SK-N-SH (cell line): ENCODE data around the gene DNAH6. TPM values are rescaled to one million over a fixed set of nuclear protein-coding genes. Genes with fewer than 3 reads are reported as not detected.

ENCODE experiments used
- CTCF ChIA-PET: fragments of 300-600, 350-600 bp; formaldehyde crosslinking; extraction: SDS; loops from one replicate; lab custom pipeline; 2021; lab: Yijun Ruan, JAX
- POLR2A ChIA-PET: fragments of 350-600 bp; sonication (Branson Sonifier 250); formaldehyde crosslinking; extraction: SDS; loops from one replicate; lab custom pipeline; 2020; ENCODE audit warnings: antibody characterized with exemption, inconsistent platforms; lab: Yijun Ruan, JAX
- DNase-seq: peaks from one replicate; pipeline ENCODE4 v3.0.0; 2012
- H2AFZ ChIP-seq: fragments of 200-600 bp; sonication (generic); 2 replicates; pipeline ENCODE4 v1.8.1; 2016; ENCODE audit warnings: antibody characterized with exemption, mild to moderate bottlenecking, low read depth
- H3F3A ChIP-seq: fragments of 200-600 bp; sonication (generic); replicated peaks from 2 replicates; pipeline ENCODE3; 2016; ENCODE audit warnings: antibody characterized with exemption, mild to moderate bottlenecking; ENCODE audit not compliant: insufficient read depth
- H3K27ac ChIP-seq, 2 experiments: fragments of 200-500 bp in 1 of 2; fragments of 200-600 bp in 1 of 2; sonication (Bioruptor generic) in 1 of 2; sonication (generic), shearing (Covaris generic) in 1 of 2; 2 replicates each; pipeline versions ENCODE4 v1.5.1 to v1.6.1; 2014 to 2016; ENCODE audit warnings: low read depth in 2 of 2, inconsistent platforms in 1 of 2, low read length in 1 of 2, mild to moderate bottlenecking in 1 of 2, mixed read lengths in 1 of 2
- H3K27me3 ChIP-seq: fragments of 200-600 bp; sonication (generic), shearing (Covaris generic); 2 replicates; pipeline ENCODE4 v1.6.1; 2016; ENCODE audit warnings: mixed run types; ENCODE audit not compliant: insufficient read depth
- H3K36me3 ChIP-seq, 2 experiments: fragments of 200-500 bp in 1 of 2; fragments of 200-600 bp in 1 of 2; sonication (Bioruptor generic) in 1 of 2; sonication (generic) in 1 of 2; replicated peaks in 1 of 2; 2 replicates each; pipeline versions ENCODE3 to v1.5.1; 2014 to 2016; ENCODE audit warnings: low read length in 1 of 2, mild to moderate bottlenecking in 1 of 2; ENCODE audit not compliant: insufficient read depth in 2 of 2, control insufficient read depth in 1 of 2
- H3K4me1 ChIP-seq, 2 experiments: fragments of 200-500 bp in 1 of 2; fragments of 200-600 bp in 1 of 2; sonication (Bioruptor generic) in 1 of 2; sonication (generic), shearing (Covaris generic) in 1 of 2; 2 replicates each; pipeline versions ENCODE4 v1.5.1 to v1.6.1; 2014 to 2016; ENCODE audit warnings: low read depth in 1 of 2, low read length in 1 of 2, mixed run types in 1 of 2; ENCODE audit not compliant: insufficient read depth in 2 of 2, control insufficient read depth in 1 of 2
- H3K4me2 ChIP-seq: fragments of 200-600 bp; sonication (generic), shearing (Covaris generic); 2 replicates; pipeline ENCODE4 v1.6.1; 2017; ENCODE audit warnings: mixed run types
- H3K4me3 ChIP-seq, 2 experiments: fragments of 200-500 bp in 1 of 2; fragments of 200-600 bp in 1 of 2; sonication (Bioruptor generic) in 1 of 2; sonication (generic), shearing (Covaris generic) in 1 of 2; 2 replicates each; pipeline versions ENCODE4 v1.5.1 to v1.8.1; 2014 to 2016; ENCODE audit warnings: low read depth in 2 of 2, inconsistent platforms in 1 of 2, low read length in 1 of 2, mild to moderate bottlenecking in 1 of 2, mixed read lengths in 1 of 2, moderate library complexity in 1 of 2
- H3K79me2 ChIP-seq: fragments of 200-600 bp; sonication (generic); 2 replicates; pipeline ENCODE4 v1.8.1; 2017; ENCODE audit warnings: mild to moderate bottlenecking; ENCODE audit not compliant: insufficient read depth
- H3K9ac ChIP-seq: fragments of 200-600 bp; sonication (generic); 2 replicates; pipeline ENCODE4 v1.6.1; 2017; ENCODE audit warnings: mixed run types
- H3K9me2 ChIP-seq: fragments of 200-600 bp; sonication (generic); 2 replicates; pipeline ENCODE4 v1.6.1; 2017; ENCODE audit warnings: mixed run types
- H3K9me3 ChIP-seq: fragments of 200-600 bp; sonication (generic); 2 replicates; pipeline ENCODE4 v1.6.1; 2017; ENCODE audit warnings: mixed run types, mild to moderate bottlenecking, moderate library complexity
- H4K20me1 ChIP-seq: fragments of 200-600 bp; sonication (generic); 2 replicates; pipeline ENCODE4 v1.6.1; 2017; ENCODE audit warnings: mild to moderate bottlenecking, mixed run types; ENCODE audit not compliant: insufficient read depth
- CHD2 ChIP-seq: fragments of 150-350 bp; IDR thresholded peaks from 2 replicates; pipeline ENCODE4 v1.6.1; 2018; ENCODE audit warnings: low read length; ENCODE audit not compliant: partially characterized antibody
- EP300 ChIP-seq, 2 experiments: IDR thresholded peaks; 2 replicates each; pipeline versions ENCODE4 v1.4.0 to v1.6.1; 2012; ENCODE audit warnings: borderline replicate concordance in 1 of 2, low read depth in 1 of 2, low read length in 1 of 2
- EZH2phosphoT487 ChIP-seq: fragments of 200-600 bp; sonication (generic); IDR thresholded peaks from 2 replicates; pipeline ENCODE4 v1.6.1; 2017; ENCODE audit warnings: low read depth, mixed run types, mild to moderate bottlenecking, antibody characterized with exemption, moderate library complexity, borderline replicate concordance
- FOSL2 ChIP-seq: IDR thresholded peaks from 2 replicates; pipeline ENCODE4 v1.4.0; 2012; ENCODE audit warnings: low read depth, mild to moderate bottlenecking, moderate library complexity, borderline replicate concordance
- FOXM1 ChIP-seq: IDR thresholded peaks from 2 replicates; pipeline ENCODE4 v1.4.0; 2012; ENCODE audit warnings: low read depth, mild to moderate bottlenecking
- GATA2 ChIP-seq: sonication (generic); formaldehyde crosslinking; IDR thresholded peaks from 2 replicates; pipeline ENCODE4 v1.5.0; 2020; ENCODE audit warnings: mild to moderate bottlenecking, missing genetic modification reagents
- IRF3 ChIP-seq: fragments of 150-350 bp; IDR thresholded peaks from 2 replicates; pipeline ENCODE4 v1.6.1; 2016; ENCODE audit warnings: mild to moderate bottlenecking, low read depth, low read length
- RAD21 ChIP-seq: IDR thresholded peaks from 2 replicates; pipeline ENCODE4 v1.6.1; 2012; ENCODE audit warnings: mild to moderate bottlenecking, low read length
- RCOR1 ChIP-seq: fragments of 150-350 bp; IDR thresholded peaks from 2 replicates; pipeline ENCODE4 v1.6.1; 2017; ENCODE audit warnings: antibody characterized with exemption, low read length
- SIN3A ChIP-seq: IDR thresholded peaks from 2 replicates; pipeline ENCODE4 v1.6.1; 2012; ENCODE audit warnings: low read depth, mild to moderate bottlenecking, low read length, moderate library complexity, borderline replicate concordance
- SMC3 ChIP-seq: IDR thresholded peaks from 2 replicates; pipeline ENCODE4 v1.6.1; 2012; ENCODE audit warnings: low read depth, low read length, improper control_type of control experiment
- TAF1 ChIP-seq: IDR thresholded peaks from 2 replicates; pipeline ENCODE4 v1.6.1; 2012; ENCODE audit warnings: low read depth, mild to moderate bottlenecking, low read length, moderate library complexity, borderline replicate concordance
- TCF12 ChIP-seq: IDR thresholded peaks from 2 replicates; pipeline ENCODE4 v1.4.0; 2012
- YY1 ChIP-seq: IDR thresholded peaks from 2 replicates; pipeline ENCODE4 v1.4.0; 2012; ENCODE audit warnings: low read depth, mild to moderate bottlenecking
- ZBTB33 ChIP-seq: IDR thresholded peaks from 2 replicates; pipeline ENCODE4 v1.4.0; 2012; ENCODE audit warnings: low read depth, borderline replicate concordance
- WGBS: methylation state at CpG from one replicate; pipeline ENCODE4 v1.1.6; 2017; ENCODE audit warnings: low lambda C conversion rate; 5-methylcytosine and 5-hydroxymethylcytosine counted together
- polyA plus RNA-seq, 3 experiments: library from polyadenylated mRNA; depleted of rRNA; stranded (reverse); fragments of >200 nt; gene quantifications; 2 replicates each; pipeline ENCODE4 v1.2.3, GENCODE V29; 2012
- TF ChIP-seq, protein P1 (sequence below): IDR thresholded peaks from 2 replicates; pipeline ENCODE4 v1.4.0; 2012; ENCODE audit warnings: low read depth, borderline replicate concordance
- TF ChIP-seq, protein P2 (sequence below): IDR thresholded peaks from 2 replicates; pipeline ENCODE4 v1.4.0; 2012; ENCODE audit warnings: low read depth

DNAH6 gene
- polyA plus RNA-seq, 1 of the 3 experiments (the other 2 are of a cell fraction), result 0.03 TPM

- CTCF ChIA-PET, result no interaction called here
- Histone ChIP-seq H3K9ac (no peak overlapping the region), H3F3A (no peaks in the 10 kb centered on the region), H4K20me1 (no peaks in the 10 kb centered on the region), H2AFZ (no peak overlapping the region), H3K36me3 (no peaks in the 10 kb centered on the region), H3K27ac (no peak overlapping the region), H3K79me2 (no peaks in the 10 kb centered on the region), H3K4me2 (no peak overlapping the region), H3K27me3 (no peaks in the 10 kb centered on the region), H3K9me3 (peaks cover 8% of the 10 kb centered on the region; the same call in 1 of the 2 replicates), H3K9me2 (no peaks in the 10 kb centered on the region; the same call in 1 of the 2 replicates), H3K4me1 (no peaks in the 10 kb centered on the region), H3K4me3 (no peak overlapping the region)
- WGBS, result 31% methylated on average over 4 of the region's 4 CpGs
- POLR2A ChIA-PET, result no interaction called here
- DNase-seq, result no peak
- no peak for TF ChIP-seq SIN3A
- no peak for TF ChIP-seq RAD21
- no peak for TF ChIP-seq FOXM1
- TF ChIP-seq EZH2phosphoT487, result no peak
- TF ChIP-seq CHD2, result no peak
- no peak for TF ChIP-seq EP300 (IDR thresholded peaks at IDR 0.05; ENCODE audit: borderline replicate concordance in 1 of 2, low read depth in 1 of 2, low read length in 1 of 2)
- TF ChIP-seq, protein P1, sequence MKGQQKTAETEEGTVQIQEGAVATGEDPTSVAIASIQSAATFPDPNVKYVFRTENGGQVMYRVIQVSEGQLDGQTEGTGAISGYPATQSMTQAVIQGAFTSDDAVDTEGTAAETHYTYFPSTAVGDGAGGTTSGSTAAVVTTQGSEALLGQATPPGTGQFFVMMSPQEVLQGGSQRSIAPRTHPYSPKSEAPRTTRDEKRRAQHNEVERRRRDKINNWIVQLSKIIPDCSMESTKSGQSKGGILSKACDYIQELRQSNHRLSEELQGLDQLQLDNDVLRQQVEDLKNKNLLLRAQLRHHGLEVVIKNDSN, result no peak
- no peak for TF ChIP-seq TCF12
- TF ChIP-seq FOSL2, result no peak
- no peak for TF ChIP-seq SMC3
- TF ChIP-seq IRF3, result no peak
- TF ChIP-seq GATA2 (CRISPR knock-in tag), result no peak
- no peak for TF ChIP-seq ZBTB33
- TF ChIP-seq YY1, result no peak
- TF ChIP-seq TAF1, result no peak
- no peak for TF ChIP-seq RCOR1
- TF ChIP-seq, protein P2, sequence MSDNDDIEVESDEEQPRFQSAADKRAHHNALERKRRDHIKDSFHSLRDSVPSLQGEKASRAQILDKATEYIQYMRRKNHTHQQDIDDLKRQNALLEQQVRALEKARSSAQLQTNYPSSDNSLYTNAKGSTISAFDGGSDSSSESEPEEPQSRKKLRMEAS, result no peak
Measured at GRCh38 chr2:84768840-84769239, 252.5 kb downstream of the DNAH6 start.
